ENCODE results near the gene NBEA. TPM values are rescaled to one million over a fixed set of nuclear protein-coding genes. Genes with fewer than 3 reads are reported as not detected.

NBEA gene
- total and polyA plus RNA-seq, 8 donors, result 5.9 to 14.1 (median 11.3) TPM

DNA sequence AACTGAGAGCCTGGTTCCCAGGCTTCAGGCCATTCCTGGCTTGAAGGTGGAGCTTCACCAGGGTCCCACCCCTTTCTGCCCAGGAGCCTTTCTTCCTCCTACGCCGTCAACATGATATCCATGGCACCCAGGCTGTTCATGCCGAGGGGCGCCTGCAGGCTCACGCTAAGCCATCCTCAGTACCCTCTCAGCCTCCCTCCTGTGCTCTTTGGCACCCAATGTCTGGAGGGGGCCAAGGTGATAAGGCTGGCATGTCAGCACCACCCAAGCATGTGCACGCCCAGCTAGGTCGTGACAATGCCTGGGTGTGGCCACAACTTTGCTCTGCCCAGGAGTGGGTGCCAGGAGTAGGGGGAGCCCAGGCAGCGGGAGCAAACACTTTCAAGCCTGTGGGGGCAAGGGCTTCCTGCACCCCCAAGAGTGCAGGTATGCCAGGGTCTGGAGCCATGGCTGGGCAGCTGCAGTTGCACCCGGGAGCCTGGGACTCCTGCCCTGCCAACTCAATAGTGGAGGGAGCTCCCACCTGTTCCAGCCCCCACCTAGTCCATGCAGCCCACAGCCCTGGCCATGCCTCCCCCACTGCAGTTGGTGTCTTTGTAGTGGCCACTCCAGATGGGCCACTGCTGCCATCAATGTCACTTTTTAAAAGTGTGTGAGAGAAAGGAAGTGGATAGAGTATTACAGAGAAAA lies 314.5 kb downstream of the NBEA start:
- Histone ChIP-seq H3K4me3 (no peak overlapping the region), H3K36me3 (no peaks in the 10 kb centered on the region), H3K27ac (no peak overlapping the region), H3K4me1 (no peaks in the 10 kb centered on the region), H3K27me3 (no peaks in the 10 kb centered on the region), H3K9me3 (peaks cover 0 to 13% of the 10 kb centered on the region in 2 donors)
- peak in 1 of 4 donors; percentile 37 for DNase-seq
- no peak for ATAC-seq
- intact Hi-C loops (cut with DNase I), result no loop called here
- TF ChIP-seq, protein P1, sequence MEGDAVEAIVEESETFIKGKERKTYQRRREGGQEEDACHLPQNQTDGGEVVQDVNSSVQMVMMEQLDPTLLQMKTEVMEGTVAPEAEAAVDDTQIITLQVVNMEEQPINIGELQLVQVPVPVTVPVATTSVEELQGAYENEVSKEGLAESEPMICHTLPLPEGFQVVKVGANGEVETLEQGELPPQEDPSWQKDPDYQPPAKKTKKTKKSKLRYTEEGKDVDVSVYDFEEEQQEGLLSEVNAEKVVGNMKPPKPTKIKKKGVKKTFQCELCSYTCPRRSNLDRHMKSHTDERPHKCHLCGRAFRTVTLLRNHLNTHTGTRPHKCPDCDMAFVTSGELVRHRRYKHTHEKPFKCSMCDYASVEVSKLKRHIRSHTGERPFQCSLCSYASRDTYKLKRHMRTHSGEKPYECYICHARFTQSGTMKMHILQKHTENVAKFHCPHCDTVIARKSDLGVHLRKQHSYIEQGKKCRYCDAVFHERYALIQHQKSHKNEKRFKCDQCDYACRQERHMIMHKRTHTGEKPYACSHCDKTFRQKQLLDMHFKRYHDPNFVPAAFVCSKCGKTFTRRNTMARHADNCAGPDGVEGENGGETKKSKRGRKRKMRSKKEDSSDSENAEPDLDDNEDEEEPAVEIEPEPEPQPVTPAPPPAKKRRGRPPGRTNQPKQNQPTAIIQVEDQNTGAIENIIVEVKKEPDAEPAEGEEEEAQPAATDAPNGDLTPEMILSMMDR (IDR thresholded peaks at IDR 0.05), result no peak

DNA sequence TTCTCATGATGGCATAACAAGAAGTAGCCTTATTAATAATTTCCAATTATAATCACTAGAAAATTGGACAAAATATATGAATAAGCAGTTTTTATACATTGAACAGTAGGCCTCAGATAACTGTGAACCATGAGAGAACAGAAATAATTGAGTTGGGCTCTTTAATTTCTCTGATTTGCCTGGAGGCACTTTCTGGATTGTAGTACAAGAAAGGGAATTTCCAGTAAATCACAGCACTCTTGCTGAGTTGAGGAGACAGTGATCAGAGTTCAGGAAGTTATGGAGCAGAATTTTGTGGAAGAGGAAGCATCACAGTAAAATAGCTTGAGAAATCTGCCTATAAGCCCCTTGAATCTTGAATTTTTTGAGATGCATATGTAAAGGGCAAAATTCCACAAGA lies 318.2 kb downstream of the NBEA start:
- Histone ChIP-seq H3K27me3 (no peaks in the 10 kb centered on the region), H3K4me1 (no peaks in the 10 kb centered on the region), H3K4me3 (no peak overlapping the region), H3K27ac (no peak overlapping the region), H3K36me3 (no peaks in the 10 kb centered on the region), H3K9me3 (peaks cover 0 to 21% of the 10 kb centered on the region in 2 donors)
- DNase-seq, result no peak
- no peak for ATAC-seq
- TF ChIP-seq, protein P1 (IDR thresholded peaks at IDR 0.05), result no peak
- intact Hi-C loops (cut with DNase I), result no loop called here

DNA sequence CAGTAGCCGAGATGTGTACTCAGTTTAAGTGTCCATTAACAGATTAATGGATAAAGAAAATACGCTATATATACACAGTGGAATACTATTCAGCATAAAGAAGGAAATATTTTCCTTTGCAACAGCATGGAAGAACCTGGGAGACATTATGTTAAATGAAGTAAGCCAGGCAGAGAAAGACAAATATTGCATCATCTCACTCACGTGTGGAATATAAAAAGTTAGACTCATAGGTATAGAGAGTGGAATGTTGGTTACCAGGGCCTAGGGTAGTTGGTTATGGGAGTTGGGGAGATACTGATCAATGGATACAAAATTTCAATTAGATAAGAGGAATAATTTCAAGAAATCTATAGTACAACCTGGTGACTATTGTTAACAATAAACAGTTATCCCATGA lies 324.3 kb downstream of the NBEA start:
- no peaks in the 10 kb centered on the region for H3K4me1 ChIP-seq
- no peak for ATAC-seq
- no peak for DNase-seq
- H3K27me3 ChIP-seq, result no peaks in the 10 kb centered on the region
- H3K4me3 ChIP-seq, result no peak overlapping the region
- no peaks in the 10 kb centered on the region for H3K36me3 ChIP-seq
- intact Hi-C loops (cut with DNase I), result no loop called here
- TF ChIP-seq, protein P1 (IDR thresholded peaks at IDR 0.05), result no peak
- peaks cover 0 to 17% of the 10 kb centered on the region in 2 donors for H3K9me3 ChIP-seq
- no peak overlapping the region for H3K27ac ChIP-seq

DNA sequence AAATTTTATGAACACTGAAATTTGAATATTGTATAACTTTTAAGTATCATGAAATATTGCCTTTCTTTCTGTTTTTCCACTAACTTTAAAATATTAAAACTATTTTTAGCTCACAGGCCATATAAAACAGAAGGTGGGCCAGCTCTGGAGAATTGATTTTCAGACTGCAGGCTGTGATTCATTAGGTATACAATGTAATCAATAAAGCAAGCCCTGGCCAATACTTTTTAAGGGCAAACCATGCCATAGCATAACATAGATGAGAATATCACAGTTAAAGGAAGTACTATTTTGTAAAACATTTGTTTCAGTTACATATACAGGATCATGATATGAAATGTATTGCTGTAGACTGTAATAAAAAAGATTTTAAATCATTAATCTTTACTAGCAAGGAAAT lies 336.8 kb downstream of the NBEA start:
- TF ChIP-seq, protein P1 (IDR thresholded peaks at IDR 0.05), result no peak
- no peak for ATAC-seq
- intact Hi-C loops (cut with DNase I), result no loop called here

DNA sequence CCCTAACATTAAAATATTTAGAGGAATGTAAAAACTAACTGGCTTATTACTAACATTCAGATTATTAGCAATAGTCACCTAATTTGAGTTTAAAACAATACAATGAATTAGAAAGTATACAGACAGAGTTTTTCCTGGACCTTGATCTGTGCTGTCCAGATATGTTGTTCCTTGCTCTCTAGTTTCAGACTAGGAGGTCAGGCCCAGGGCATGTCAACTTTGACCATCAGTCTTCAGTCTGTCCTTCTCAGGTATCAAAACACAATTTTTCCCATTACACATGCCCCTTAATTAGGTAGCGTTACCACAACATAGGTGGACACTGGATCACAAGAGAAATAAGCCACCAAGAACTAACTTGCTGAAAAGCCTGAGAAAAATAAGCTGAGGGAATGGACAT lies 337.4 kb downstream of the NBEA start:
- peaks cover 0 to 3% of the 10 kb centered on the region in 2 donors for H3K9me3 ChIP-seq
- no peaks in the 10 kb centered on the region for H3K4me1 ChIP-seq
- H3K36me3 ChIP-seq, result no peaks in the 10 kb centered on the region
- intact Hi-C loops (cut with DNase I), result no loop called here
- H3K27ac ChIP-seq, result no peak overlapping the region
- DNase-seq (no peak), ATAC-seq (no peak)
- TF ChIP-seq, protein P1 (IDR thresholded peaks at IDR 0.05), result no peak
- no peaks in the 10 kb centered on the region for H3K27me3 ChIP-seq
- no peak overlapping the region for H3K4me3 ChIP-seq

More for the DNA sequence above, 336.8 kb downstream of the NBEA start:
- no peak overlapping the region for H3K27ac ChIP-seq
- H3K27me3 ChIP-seq, result no peaks in the 10 kb centered on the region
- H3K4me3 ChIP-seq, result no peak overlapping the region
- no peaks in the 10 kb centered on the region for H3K4me1 ChIP-seq
- no peak for DNase-seq
- no peaks in the 10 kb centered on the region for H3K36me3 ChIP-seq
- peaks cover 0 to 8% of the 10 kb centered on the region in 2 donors for H3K9me3 ChIP-seq
